HUES64 (cell line): Measurements from ENCODE around the gene PRG2.

ENCODE experiments used
- H3K27ac ChIP-seq: 2 replicates; pipeline ENCODE4 v1.7.0; 2013; ENCODE audit warnings: low read depth, low read length, inconsistent platforms
- H3K27me3 ChIP-seq: 2 replicates; pipeline ENCODE4 v1.6.1; 2013; ENCODE audit warnings: mild to moderate bottlenecking, low read length; ENCODE audit not compliant: insufficient read depth
- H3K36me3 ChIP-seq: 2 replicates; pipeline ENCODE4 v1.6.1; 2013; ENCODE audit warnings: mild to moderate bottlenecking, low read length; ENCODE audit not compliant: insufficient read depth
- H3K4me1 ChIP-seq: 2 replicates; pipeline ENCODE4 v1.6.1; 2013; ENCODE audit warnings: mild to moderate bottlenecking, low read length, moderate library complexity; ENCODE audit not compliant: insufficient read depth
- H3K4me3 ChIP-seq: 2 replicates; pipeline ENCODE4 v1.5.1; 2013; ENCODE audit warnings: mild to moderate bottlenecking, low read length, moderate library complexity
- H3K9ac ChIP-seq: 2 replicates; pipeline ENCODE4 v1.6.1; 2013; ENCODE audit warnings: mild to moderate bottlenecking, low read depth, low read length
- H3K9me3 ChIP-seq: 2 replicates; pipeline ENCODE4 v1.6.1; 2013; ENCODE audit warnings: low read depth, low read length; ENCODE audit not compliant: insufficient read depth
- WGBS: fragments of 150-250, 120-280 bp; methylation state at CpG from one replicate; pipeline ENCODE4 v1.1.7; 2013; ENCODE audit warnings: missing lambda C conversion rate; 5-methylcytosine and 5-hydroxymethylcytosine counted together

Gene PRG2

GRCh38 chr11:57353852-57354251 lies 36.6 kb downstream of the PRG2 start:
- WGBS = 81% methylated on average over 4 of the region's 4 CpGs
- no peak overlapping the region for H3K27ac ChIP-seq

GRCh38 chr11:57353446-57353845 lies 37.0 kb downstream of the PRG2 start:
- H3K4me3 ChIP-seq = no peak overlapping the region
- no peaks in the 10 kb centered on the region for H3K27me3 ChIP-seq
- H3K4me1 ChIP-seq = no peaks in the 10 kb centered on the region; the same call in 1 of the 2 replicates
- 59% methylated on average over 4 of the region's 4 CpGs for WGBS
- no peaks in the 10 kb centered on the region for H3K36me3 ChIP-seq
- no peaks in the 10 kb centered on the region for H3K9me3 ChIP-seq
- H3K9ac ChIP-seq = no peak overlapping the region
- H3K27ac ChIP-seq = no peak overlapping the region

More at GRCh38 chr11:57353852-57354251, 36.6 kb downstream of the PRG2 start:
- Histone ChIP-seq H3K9me3 (no peaks in the 10 kb centered on the region), H3K36me3 (no peaks in the 10 kb centered on the region), H3K9ac (no peak overlapping the region), H3K27me3 (no peaks in the 10 kb centered on the region), H3K4me3 (no peak overlapping the region), H3K4me1 (no peaks in the 10 kb centered on the region; the same call in 1 of the 2 replicates)

- H3K9me3 ChIP-seq = no peaks in the 10 kb centered on the region
- H3K27ac ChIP-seq = no peak overlapping the region
- H3K27me3 ChIP-seq = no peaks in the 10 kb centered on the region
- H3K9ac ChIP-seq = no peak overlapping the region
- H3K4me3 ChIP-seq = no peak overlapping the region
- H3K36me3 ChIP-seq = no peaks in the 10 kb centered on the region
- no peaks in the 10 kb centered on the region; the same call in 1 of the 2 replicates for H3K4me1 ChIP-seq
- WGBS = 69% methylated on average over 5 of the region's 5 CpGs
Measured at GRCh38 chr11:57353036-57353435, 37.4 kb downstream of the PRG2 start.

- Histone ChIP-seq H3K9ac (peak overlapping the region; percentile 67), H3K27me3 (0 out of 2 replicates have a peak, but pooled peaks cover 3% of the 10 kb centered on the region), H3K36me3 (no peaks in the 10 kb centered on the region), H3K27ac (no peak overlapping the region), H3K4me3 (peak overlapping the region; percentile 53), H3K4me1 (peaks cover 3% of the 10 kb centered on the region), H3K9me3 (no peaks in the 10 kb centered on the region)
- 17% methylated on average over 31 of the region's 31 CpGs for WGBS
Measured at GRCh38 chr11:57349491-57350274, 40.8 kb downstream of the PRG2 start.

GRCh38 chr11:57348636-57349313 lies 41.7 kb downstream of the PRG2 start:
- no peak overlapping the region for H3K4me3 ChIP-seq
- no peak overlapping the region for H3K27ac ChIP-seq
- 92% methylated on average over 14 of the region's 14 CpGs for WGBS
- 0 out of 2 replicates have a peak, but pooled peaks cover 3% of the 10 kb centered on the region for H3K27me3 ChIP-seq
- no peak overlapping the region for H3K9ac ChIP-seq
- no peaks in the 10 kb centered on the region for H3K36me3 ChIP-seq
- no peaks in the 10 kb centered on the region for H3K9me3 ChIP-seq
- peaks cover 8% of the 10 kb centered on the region for H3K4me1 ChIP-seq

GRCh38 chr11:57348052-57348451 lies 42.4 kb downstream of the PRG2 start:
- H3K4me1 ChIP-seq = peaks cover 14% of the 10 kb centered on the region
- no peak overlapping the region for H3K4me3 ChIP-seq
- 0 out of 2 replicates have a peak, but pooled peaks cover 3% of the 10 kb centered on the region for H3K27me3 ChIP-seq
- H3K9ac ChIP-seq = no peak overlapping the region
- H3K27ac ChIP-seq = no peak overlapping the region
- H3K9me3 ChIP-seq = no peaks in the 10 kb centered on the region
- H3K36me3 ChIP-seq = no peaks in the 10 kb centered on the region
- 77% methylated on average over 7 of the region's 7 CpGs for WGBS

GRCh38 chr11:57347336-57347735 lies 43.1 kb downstream of the PRG2 start:
- H3K9ac ChIP-seq = no peak overlapping the region
- H3K27me3 ChIP-seq = 0 out of 2 replicates have a peak, but pooled peaks cover 3% of the 10 kb centered on the region
- H3K4me1 ChIP-seq = peaks cover 17% of the 10 kb centered on the region; the same call in 1 of the 2 replicates
- H3K27ac ChIP-seq = no peak overlapping the region
- 89% methylated on average over 9 of the region's 9 CpGs for WGBS
- H3K36me3 ChIP-seq = no peaks in the 10 kb centered on the region
- H3K4me3 ChIP-seq = no peak overlapping the region
- no peaks in the 10 kb centered on the region for H3K9me3 ChIP-seq

- Histone ChIP-seq H3K4me3 (no peak overlapping the region), H3K9me3 (no peaks in the 10 kb centered on the region), H3K27me3 (0 out of 2 replicates have a peak, but pooled peaks cover 3% of the 10 kb centered on the region), H3K36me3 (no peaks in the 10 kb centered on the region), H3K27ac (no peak overlapping the region), H3K9ac (peak overlapping the region; percentile 32; the same call in 1 of the 2 replicates), H3K4me1 (peaks cover 17% of the 10 kb centered on the region; the same call in 1 of the 2 replicates)
- 21% methylated on average over 11 of the region's 11 CpGs for WGBS
Measured at GRCh38 chr11:57345555-57346211, 44.8 kb downstream of the PRG2 start.

- H3K4me3 ChIP-seq = no peak overlapping the region
- H3K9me3 ChIP-seq = no peaks in the 10 kb centered on the region
- 0 out of 2 replicates have a peak, but pooled peaks cover 3% of the 10 kb centered on the region for H3K27me3 ChIP-seq
- no peak overlapping the region for H3K9ac ChIP-seq
- H3K27ac ChIP-seq = no peak overlapping the region
- H3K4me1 ChIP-seq = peaks cover 17% of the 10 kb centered on the region; the same call in 1 of the 2 replicates
- 92% methylated on average over 10 of the region's 10 CpGs for WGBS
- no peaks in the 10 kb centered on the region for H3K36me3 ChIP-seq
Measured at GRCh38 chr11:57344826-57345225, 45.6 kb downstream of the PRG2 start.

- H3K27me3 ChIP-seq = 0 out of 2 replicates have a peak, but pooled peaks cover 3% of the 10 kb centered on the region
- H3K4me1 ChIP-seq = peaks cover 17% of the 10 kb centered on the region; the same call in 1 of the 2 replicates
- H3K9ac ChIP-seq = no peak overlapping the region
- H3K27ac ChIP-seq = no peak overlapping the region
- no peak overlapping the region for H3K4me3 ChIP-seq
- no peaks in the 10 kb centered on the region for H3K9me3 ChIP-seq
- WGBS = 70% methylated on average over 6 of the region's 7 CpGs
- H3K36me3 ChIP-seq = no peaks in the 10 kb centered on the region
Measured at GRCh38 chr11:57343825-57344224, 46.6 kb downstream of the PRG2 start.
